H1 (cell line): ENCODE measurements around the gene PDE4B. TPM values are rescaled to one million over a fixed set of nuclear protein-coding genes. Genes with fewer than 3 reads are reported as not detected.
A peak's percentile ranks its signal among the peaks of the same experiment; 100 is the strongest.

Source experiments
- CTCF ChIA-PET: fragments of 300-600 bp; sonication (Branson Sonifier 250); formaldehyde crosslinking; loops from one replicate; lab custom pipeline; 2021; ENCODE audit not compliant: partially characterized antibody; lab: Charles Lee
- POLR2A ChIA-PET: fragments of 300-600 bp; sonication (Branson Sonifier 250); formaldehyde crosslinking; loops from one replicate; lab custom pipeline; 2021; ENCODE audit warnings: inconsistent platforms; ENCODE audit not compliant: partially characterized antibody; lab: Charles Lee
- DNase-seq, 2 experiments: peaks; one replicate each; pipeline versions ENCODE4 v3.0.0 to v3.0.0-alpha.2; 2010 to 2022; ENCODE audit warnings: low spot score in 2 of 2, low read depth in 1 of 2, mixed read lengths in 1 of 2
- FAIRE-seq: peaks from 2 replicates; lab custom pipeline; 2011; peaks lifted over from hg19 to GRCh38; lab: Jason Lieb, UNC
- H2AFZ ChIP-seq: 2 replicates; pipeline ENCODE4 v1.8.1; 2012; ENCODE audit warnings: low read length, inconsistent platforms
- H2AK5ac ChIP-seq: 2 replicates; pipeline ENCODE4 v1.6.1; 2013; ENCODE audit warnings: low read depth, low read length
- H2BK120ac ChIP-seq: replicated peaks from 2 replicates; pipeline ENCODE3; 2013; ENCODE audit warnings: low read depth, low read length, inconsistent platforms
- H2BK12ac ChIP-seq: 2 replicates; pipeline ENCODE4 v1.6.1; 2013; ENCODE audit warnings: low read depth, low read length
- H2BK15ac ChIP-seq: 2 replicates; pipeline ENCODE4 v1.6.1; 2013; ENCODE audit warnings: low read length
- H2BK20ac ChIP-seq: 2 replicates; pipeline ENCODE4 v1.6.1; 2013; ENCODE audit warnings: low read length
- H2BK5ac ChIP-seq: 2 replicates; pipeline ENCODE4 v1.6.1; 2013; ENCODE audit warnings: low read depth, low read length
- H3K14ac ChIP-seq: 2 replicates; pipeline ENCODE4 v1.6.1; 2013; ENCODE audit warnings: inconsistent platforms; ENCODE audit not compliant: insufficient read length
- H3K18ac ChIP-seq: 2 replicates; pipeline ENCODE4 v1.6.1; 2013; ENCODE audit warnings: low read length; ENCODE audit errors: extremely low read depth
- H3K23ac ChIP-seq: 2 replicates; pipeline ENCODE4 v1.6.1; 2013; ENCODE audit warnings: inconsistent platforms; ENCODE audit not compliant: insufficient read length
- H3K23me2 ChIP-seq: 2 replicates; pipeline ENCODE4 v1.6.1; 2013; ENCODE audit warnings: low read depth, low read length
- H3K27ac ChIP-seq: 2 replicates; pipeline ENCODE4 v1.6.1; 2011; ENCODE audit warnings: low read depth, low read length, inconsistent platforms
- H3K27me3 ChIP-seq, 4 experiments: replicated peaks in 1 of 4; 1 replicate in 1 of 4; 2 replicates in 3 of 4; pipeline versions ENCODE4 v1.6.1 to v1.8.1; 2011 to 2013; ENCODE audit warnings: low read length in 3 of 4, mild to moderate bottlenecking in 3 of 4, inconsistent platforms in 2 of 4, mixed read lengths in 2 of 4, moderate library complexity in 1 of 4; ENCODE audit not compliant: control insufficient read depth in 3 of 4, insufficient read depth in 3 of 4; ENCODE audit errors: extremely low read depth in 1 of 4
- H3K36me3 ChIP-seq, 4 experiments: 2 replicates each; pipeline versions ENCODE4 v1.6.1 to v1.8.1; 2011 to 2013; ENCODE audit warnings: mild to moderate bottlenecking in 4 of 4, low read length in 3 of 4, moderate library complexity in 2 of 4, control low read depth in 1 of 4, inconsistent platforms in 1 of 4; ENCODE audit not compliant: insufficient read depth in 4 of 4, control insufficient read depth in 2 of 4
- H3K4ac ChIP-seq: replicated peaks from 2 replicates; pipeline ENCODE3; 2013; ENCODE audit warnings: low read length, low read depth, mixed read lengths, inconsistent platforms; ENCODE audit not compliant: insufficient read length
- H3K4me1 ChIP-seq, 4 experiments: replicated peaks in 1 of 4; 1 replicate in 1 of 4; 2 replicates in 3 of 4; pipeline versions ENCODE4 v1.6.1 to v1.8.1; 2011 to 2013; ENCODE audit warnings: low read length in 3 of 4, inconsistent platforms in 2 of 4, mixed read lengths in 1 of 4; ENCODE audit not compliant: insufficient read depth in 4 of 4, control insufficient read depth in 3 of 4
- H3K4me2 ChIP-seq, 2 experiments: 2 replicates each; pipeline versions ENCODE4 v1.6.1 to v1.8.1; 2011 to 2013; ENCODE audit warnings: low read depth in 2 of 2, low read length in 2 of 2, control low read depth in 1 of 2, inconsistent platforms in 1 of 2, mild to moderate bottlenecking in 1 of 2; ENCODE audit not compliant: insufficient read depth in 1 of 2
- H3K4me3 ChIP-seq, 4 experiments: fragments of 200-600, 300-600 bp in 1 of 4; sonication (generic), shearing (Covaris generic), sonication (Bioruptor Twin) in 1 of 4; 2 replicates each; pipeline versions ENCODE4 v1.5.1 to v1.8.1; 2011 to 2016; ENCODE audit warnings: low read length in 4 of 4, low read depth in 3 of 4, control low read depth in 2 of 4, inconsistent platforms in 2 of 4, mild to moderate bottlenecking in 2 of 4, mixed read lengths in 1 of 4, moderate library complexity in 1 of 4; ENCODE audit not compliant: insufficient read depth in 2 of 4; ENCODE audit errors: extremely low read depth in 1 of 4
- H3K56ac ChIP-seq: replicated peaks from 2 replicates; pipeline ENCODE3; 2013; ENCODE audit warnings: low read depth, mild to moderate bottlenecking, mixed read lengths, low read length, inconsistent platforms; ENCODE audit not compliant: insufficient read length
- H3K79me1 ChIP-seq: 2 replicates; pipeline ENCODE4 v1.6.1; 2013; ENCODE audit warnings: low read depth, low read length, control low read depth
- H3K79me2 ChIP-seq, 2 experiments: 2 replicates each; pipeline versions ENCODE4 v1.6.1 to v1.8.1; 2012 to 2013; ENCODE audit warnings: low read length in 2 of 2, mild to moderate bottlenecking in 2 of 2, inconsistent platforms in 1 of 2; ENCODE audit not compliant: insufficient read depth in 2 of 2, control insufficient read depth in 1 of 2
- H3K9ac ChIP-seq, 4 experiments: replicated peaks in 1 of 4; 1 replicate in 1 of 4; 2 replicates in 3 of 4; pipeline versions ENCODE4 v1.6.1 to v1.8.1; 2011 to 2013; ENCODE audit warnings: low read depth in 3 of 4, low read length in 3 of 4, control low read depth in 2 of 4, mild to moderate bottlenecking in 2 of 4, moderate library complexity in 2 of 4, inconsistent platforms in 1 of 4; ENCODE audit errors: extremely low read depth in 1 of 4
- H3K9me3 ChIP-seq, 2 experiments: 2 replicates each; pipeline versions ENCODE4 v1.6.1 to v1.8.1; 2012 to 2013; ENCODE audit warnings: mild to moderate bottlenecking in 2 of 2, moderate library complexity in 2 of 2, control low read depth in 1 of 2, inconsistent platforms in 1 of 2, low read depth in 1 of 2, low read length in 1 of 2, mixed read lengths in 1 of 2; ENCODE audit not compliant: insufficient read depth in 2 of 2
- H4K20me1 ChIP-seq, 2 experiments: replicated peaks in 1 of 2; 2 replicates each; pipeline versions ENCODE3 to v1.8.1; 2011 to 2013; ENCODE audit warnings: inconsistent platforms in 2 of 2, low read length in 2 of 2, mild to moderate bottlenecking in 1 of 2; ENCODE audit not compliant: insufficient read depth in 2 of 2, control insufficient read depth in 1 of 2
- H4K5ac ChIP-seq: 2 replicates; pipeline ENCODE4 v1.6.1; 2013; ENCODE audit warnings: low read length, low read depth, mixed read lengths, inconsistent platforms; ENCODE audit not compliant: insufficient read length
- H4K8ac ChIP-seq: 2 replicates; pipeline ENCODE4 v1.8.0; 2013; ENCODE audit warnings: mild to moderate bottlenecking, moderate library complexity, low read length, inconsistent platforms; ENCODE audit not compliant: insufficient read depth; ENCODE audit errors: extremely low read depth
- H4K91ac ChIP-seq: replicated peaks from 2 replicates; pipeline ENCODE3; 2013; ENCODE audit warnings: low read length, mixed read lengths, inconsistent platforms; ENCODE audit not compliant: insufficient read length
- BACH1 ChIP-seq: IDR thresholded peaks from 2 replicates; pipeline ENCODE4 v1.6.1; 2012; ENCODE audit warnings: low read length, improper control_type of control experiment
- BRCA1 ChIP-seq: IDR thresholded peaks from 2 replicates; pipeline ENCODE4 v1.6.1; 2012; ENCODE audit warnings: low read depth, low read length, improper control_type of control experiment
- CREB1 ChIP-seq: IDR thresholded peaks from 2 replicates; pipeline ENCODE4 v1.6.1; 2012; ENCODE audit warnings: inconsistent platforms
- EGR1 ChIP-seq: IDR thresholded peaks from 2 replicates; pipeline ENCODE4 v1.6.1; 2011; ENCODE audit warnings: low read depth, low read length, borderline replicate concordance
- KDM1A ChIP-seq: fragments of 200-600, 300-600 bp; sonication (generic); IDR thresholded peaks from 2 replicates; pipeline ENCODE4 v1.7.1; 2016; ENCODE audit warnings: mild to moderate bottlenecking, low read length, borderline replicate concordance
- MAFK ChIP-seq: IDR thresholded peaks from 2 replicates; pipeline ENCODE4 v1.6.1; 2012; ENCODE audit warnings: low read depth, mild to moderate bottlenecking, improper control_type of control experiment, low read length
- PHF8 ChIP-seq: fragments of 200-600 bp; sonication (generic); conservative IDR thresholded peaks from 2 replicates; pipeline ENCODE4 v1.7.1; 2012; ENCODE audit warnings: low read depth, mild to moderate bottlenecking, inconsistent platforms, low read length, moderate library complexity
- RAD21 ChIP-seq, 2 experiments: IDR thresholded peaks in 1 of 2; conservative IDR thresholded peaks in 1 of 2; 2 replicates each; pipeline ENCODE4 v1.6.1; 2011; ENCODE audit warnings: low read depth in 2 of 2, low read length in 2 of 2, improper control_type of control experiment in 1 of 2, inconsistent platforms in 1 of 2, mild to moderate bottlenecking in 1 of 2, moderate library complexity in 1 of 2
- SAP30 ChIP-seq: fragments of 300-600 bp; sonication (generic); IDR thresholded peaks from 2 replicates; pipeline ENCODE4 v1.7.1; 2012; ENCODE audit warnings: low read length, moderate library complexity, mild to moderate bottlenecking, inconsistent platforms; ENCODE audit not compliant: insufficient read depth, insufficient replicate concordance
- TAF7 ChIP-seq: optimal IDR thresholded peaks from 2 replicates; pipeline ENCODE3; 2011; ENCODE audit warnings: low read depth, mild to moderate bottlenecking, inconsistent platforms, low read length, moderate library complexity, borderline replicate concordance
- WGBS, 2 experiments: shearing (Covaris generic) in 1 of 2; methylation state at CpG; one replicate each; pipeline versions ENCODE4 v1.1.6 to v1.1.7; 2013 to 2015; ENCODE audit warnings: low lambda C conversion rate in 2 of 2, mixed read lengths in 2 of 2, inconsistent platforms in 1 of 2, low coverage in 1 of 2, missing lambda C conversion rate in 1 of 2; ENCODE audit not compliant: insufficient replicate concordance in 2 of 2, insufficient coverage in 1 of 2, insufficient read length in 1 of 2; ENCODE audit errors: extremely low coverage in 1 of 2, missing lambda C conversion rate in 1 of 2; 5-methylcytosine and 5-hydroxymethylcytosine counted together
- polyA plus RNA-seq, 7 experiments: library from polyadenylated mRNA; depleted of rRNA in 3 of 7; stranded (reverse) in 5 of 7; unstranded in 2 of 7; fragments of >200 nt in 5 of 7; fragments of 200-250 nt in 2 of 7; gene quantifications; 1 replicate in 5 of 7; 2 replicates in 1 of 7; 4 replicates in 1 of 7; pipeline versions ENCODE4 v1.2.1 to v1.2.3, GENCODE V29; 2011 to 2013; ENCODE audit warnings: missing spikeins in 2 of 7, mixed read lengths in 2 of 7
- total RNA-seq: library from RNA; stranded (reverse); fragmentation: NEBNext Ultra II Directional; extraction: Animal tissue kit (Norgen Biotek cat#: 25700); gene quantifications from 2 replicates; pipeline ENCODE4 v1.2.1, GENCODE V29; 2021
- TF ChIP-seq, protein P1 (sequence below): IDR thresholded peaks from 2 replicates; pipeline ENCODE4 v1.6.1; 2012; ENCODE audit warnings: low read length, inconsistent platforms

The PDE4B gene
- total and polyA plus RNA-seq, 2 of the 8 experiments (the other 6 are each of a cell fraction or from before 2014, with no cell fraction given) = 5.0 to 15.1 TPM

DNA sequence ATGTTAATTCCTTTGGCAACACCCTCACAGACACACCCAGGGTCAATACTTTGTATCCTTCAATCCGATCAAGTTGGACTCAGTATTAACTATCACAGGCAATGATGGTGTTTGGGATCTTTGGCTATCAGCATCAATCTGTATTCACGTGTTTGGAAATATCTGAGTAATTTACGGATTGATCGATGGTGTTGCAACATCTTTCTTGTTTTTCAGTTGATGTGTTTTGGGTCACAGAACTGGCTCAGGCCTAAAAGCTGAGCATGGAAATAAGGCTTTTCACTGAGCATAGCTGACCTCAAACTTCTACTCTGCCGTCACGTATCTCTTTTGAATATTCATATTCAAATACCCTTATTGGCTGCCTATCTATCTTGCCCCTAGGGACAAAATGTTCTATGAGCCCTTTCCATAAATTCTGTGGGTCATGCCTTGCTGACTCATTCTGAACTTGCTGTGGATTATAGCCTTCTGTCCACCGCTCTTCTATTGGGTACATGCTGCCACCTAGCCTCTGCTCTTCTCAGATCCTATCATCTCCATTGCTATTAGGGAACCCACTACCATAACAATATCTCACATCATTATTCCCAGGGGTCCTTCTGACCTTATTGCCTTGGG lies 156.0 kb downstream of the PDE4B start:
- Histone ChIP-seq H3K23me2 (no peaks in the 10 kb centered on the region), H2BK12ac (no peak overlapping the region), H2BK120ac (no peak overlapping the region), H2AK5ac (no peak overlapping the region), H3K4me2 (no peak overlapping the region), H3K27me3 (no peaks in the 10 kb centered on the region), H3K4me3 (no peak overlapping the region), H4K8ac (no peak overlapping the region), H3K4ac (no peak overlapping the region), H2BK20ac (no peak overlapping the region), H3K56ac (no peak overlapping the region), H3K9me3 (no peaks in the 10 kb centered on the region), H4K20me1 (no peaks in the 10 kb centered on the region), H3K9ac (no peak overlapping the region), H3K27ac (no peak overlapping the region), H3K18ac (no peak overlapping the region), H3K14ac (no peak overlapping the region), H3K23ac (no peak overlapping the region), H2BK15ac (no peak overlapping the region), H4K5ac (no peak overlapping the region), H3K36me3 (no peaks in the 10 kb centered on the region), H3K79me2 (no peaks in the 10 kb centered on the region), H3K4me1 (no peaks in the 10 kb centered on the region), H2BK5ac (no peak overlapping the region), H4K91ac (no peak overlapping the region), H3K79me1 (no peaks in the 10 kb centered on the region), H2AFZ (no peak overlapping the region; the same call in 1 of the 2 replicates)
- WGBS, 2 experiments = 89% methylated on average over 7 of the region's 7 CpGs; no CpG with 5 or more reads in 1 of the 2 experiments
- POLR2A ChIA-PET = no interaction called here
- CTCF ChIA-PET = no interaction called here
- FAIRE-seq (no peak), DNase-seq (no peak)
- TF ChIP-seq MAFK = no peak
- no peak for TF ChIP-seq EGR1
- no peak for TF ChIP-seq PHF8
- TF ChIP-seq BACH1 = peak; percentile 60; the same call in 1 of the 2 replicates
- TF ChIP-seq KDM1A = no peak
- TF ChIP-seq, protein P1, sequence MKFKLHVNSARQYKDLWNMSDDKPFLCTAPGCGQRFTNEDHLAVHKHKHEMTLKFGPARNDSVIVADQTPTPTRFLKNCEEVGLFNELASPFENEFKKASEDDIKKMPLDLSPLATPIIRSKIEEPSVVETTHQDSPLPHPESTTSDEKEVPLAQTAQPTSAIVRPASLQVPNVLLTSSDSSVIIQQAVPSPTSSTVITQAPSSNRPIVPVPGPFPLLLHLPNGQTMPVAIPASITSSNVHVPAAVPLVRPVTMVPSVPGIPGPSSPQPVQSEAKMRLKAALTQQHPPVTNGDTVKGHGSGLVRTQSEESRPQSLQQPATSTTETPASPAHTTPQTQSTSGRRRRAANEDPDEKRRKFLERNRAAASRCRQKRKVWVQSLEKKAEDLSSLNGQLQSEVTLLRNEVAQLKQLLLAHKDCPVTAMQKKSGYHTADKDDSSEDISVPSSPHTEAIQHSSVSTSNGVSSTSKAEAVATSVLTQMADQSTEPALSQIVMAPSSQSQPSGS = no peak
- no peak for TF ChIP-seq CREB1
- TF ChIP-seq RAD21 (IDR thresholded peaks at IDR 0.05 in 1 of 2, conservative IDR thresholded peaks at IDR 0.05 in 1 of 2; ENCODE audit: low read depth in 2 of 2, low read length in 2 of 2) = peak; percentile 59 to 68
- TF ChIP-seq BRCA1 = no peak
- no peak for TF ChIP-seq SAP30
- TF ChIP-seq TAF7 = no peak
